GM03348 (cell line): ENCODE results near the gene PDK4.

Source experiments
- DNase-seq: peaks from one replicate; pipeline ENCODE4 v3.0.0; 2012; ENCODE audit warnings: low spot score

The PDK4 gene

GRCh38 chr7:95596198-95597063 is at the start of gene PDK4:
Gene PDK4, minus strand, starts transcription at chr7:95596516. Its CDS starts 223 bp downstream, at chr7:95596293.
- DNase-seq, result peak; percentile 79

- no peak for DNase-seq
Measured at GRCh38 chr7:95642173-95642572, 45.9 kb upstream of the PDK4 start.

GRCh38 chr7:95636140-95636940 is 40.0 kb upstream of the PDK4 start:
- no peak for DNase-seq

- peak; percentile 12 for DNase-seq
Measured at GRCh38 chr7:95632609-95633008, 36.3 kb upstream of the PDK4 start.

GRCh38 chr7:95631527-95631926 is 35.2 kb upstream of the PDK4 start:
- no peak for DNase-seq

GRCh38 chr7:95630702-95631458 is 34.6 kb upstream of the PDK4 start:
- no peak for DNase-seq

DNA sequence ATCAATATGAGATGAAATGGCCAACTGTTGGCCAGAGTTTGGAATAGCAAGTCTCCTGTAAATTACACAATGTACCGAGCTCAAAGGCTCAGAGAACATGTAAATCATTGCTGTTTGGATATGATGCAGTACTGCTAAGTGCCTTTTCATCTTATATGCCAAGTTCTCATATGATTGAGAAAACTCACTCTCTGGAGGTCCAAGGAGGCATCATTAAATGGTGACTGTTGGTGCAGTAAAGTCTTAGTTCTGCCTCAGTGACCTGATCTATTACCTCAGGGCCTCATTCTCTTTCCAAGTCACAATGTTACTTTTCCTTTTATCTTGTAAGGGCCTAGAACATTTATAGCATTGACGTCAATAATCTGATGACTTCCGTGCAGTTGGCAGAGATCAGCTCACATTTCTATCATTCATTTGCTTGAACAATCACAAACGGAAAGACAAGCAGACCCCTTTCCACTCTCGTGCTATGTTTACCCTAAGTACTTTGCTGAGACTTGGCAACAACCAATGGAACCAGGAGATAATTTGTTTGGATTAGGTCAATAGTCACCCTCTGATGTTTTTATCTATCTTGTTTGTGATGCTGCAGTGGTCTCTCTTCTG is 32.6 kb upstream of the PDK4 start:
- no peak for DNase-seq

DNA sequence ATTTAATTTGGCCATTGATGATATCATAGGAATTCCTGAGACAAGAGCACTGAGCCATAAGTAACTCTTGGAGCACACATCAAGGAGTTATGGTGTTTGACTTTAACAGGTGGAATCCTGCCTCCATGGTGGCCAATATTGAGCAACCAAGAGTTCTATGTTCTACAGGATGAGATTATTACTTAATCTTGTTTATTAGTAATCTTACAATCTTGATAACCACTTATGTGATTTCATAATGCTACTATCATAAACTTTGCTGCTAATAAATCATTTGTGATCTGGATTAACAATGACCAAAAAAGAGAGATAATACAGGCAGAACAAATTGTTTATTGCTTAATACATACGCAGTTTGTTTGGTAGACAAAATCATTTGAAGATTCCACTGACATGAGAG is 27.5 kb upstream of the PDK4 start:
- DNase-seq, result no peak

GRCh38 chr7:95622859-95623258 is 26.5 kb upstream of the PDK4 start:
- no peak for DNase-seq

- no peak for DNase-seq
Measured at GRCh38 chr7:95622001-95622549, 25.8 kb upstream of the PDK4 start.

DNA sequence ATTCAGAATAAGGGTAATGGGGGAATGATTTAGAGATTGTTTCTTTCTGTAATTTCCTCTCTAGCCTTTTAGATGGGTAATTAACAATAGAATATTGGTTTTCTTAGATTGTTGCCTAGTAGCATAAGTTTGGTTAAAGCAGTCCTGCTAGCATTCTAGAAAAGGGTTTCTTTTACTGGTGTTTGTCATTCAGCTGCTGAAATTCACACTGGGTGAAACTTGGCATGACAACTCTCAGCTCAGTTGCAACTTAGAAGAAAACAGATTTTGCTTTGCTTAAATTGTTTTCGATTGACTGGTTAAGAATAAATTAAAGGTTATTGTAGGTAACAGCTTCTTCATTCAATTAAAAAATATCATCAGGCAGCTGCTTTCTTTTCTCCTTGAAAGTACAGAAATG is 25.1 kb upstream of the PDK4 start:
- no peak for DNase-seq

GRCh38 chr7:95620631-95621030 is 24.3 kb upstream of the PDK4 start:
- no peak for DNase-seq

GRCh38 chr7:95619921-95620320 is 23.6 kb upstream of the PDK4 start:
- DNase-seq, result no peak

DNA sequence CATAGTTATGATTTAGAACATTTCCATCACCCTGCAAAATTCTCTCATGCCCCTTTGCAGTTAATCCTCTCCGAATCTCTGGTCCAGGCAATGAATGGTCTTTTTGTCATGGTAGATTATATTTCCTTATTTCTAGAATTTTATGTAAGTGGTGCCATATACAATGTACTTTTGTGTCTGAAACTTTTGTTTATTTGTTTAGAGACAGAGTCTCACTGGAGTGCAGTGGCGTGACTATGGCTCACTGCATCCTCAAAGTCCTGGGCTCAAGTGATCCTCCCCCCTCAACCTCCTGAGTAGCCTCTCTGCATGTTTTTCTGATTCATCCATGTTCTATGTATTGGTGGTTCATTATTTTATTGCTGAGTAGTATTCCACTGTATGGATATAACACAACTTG is 23.2 kb upstream of the PDK4 start:
- DNase-seq, result no peak

DNA sequence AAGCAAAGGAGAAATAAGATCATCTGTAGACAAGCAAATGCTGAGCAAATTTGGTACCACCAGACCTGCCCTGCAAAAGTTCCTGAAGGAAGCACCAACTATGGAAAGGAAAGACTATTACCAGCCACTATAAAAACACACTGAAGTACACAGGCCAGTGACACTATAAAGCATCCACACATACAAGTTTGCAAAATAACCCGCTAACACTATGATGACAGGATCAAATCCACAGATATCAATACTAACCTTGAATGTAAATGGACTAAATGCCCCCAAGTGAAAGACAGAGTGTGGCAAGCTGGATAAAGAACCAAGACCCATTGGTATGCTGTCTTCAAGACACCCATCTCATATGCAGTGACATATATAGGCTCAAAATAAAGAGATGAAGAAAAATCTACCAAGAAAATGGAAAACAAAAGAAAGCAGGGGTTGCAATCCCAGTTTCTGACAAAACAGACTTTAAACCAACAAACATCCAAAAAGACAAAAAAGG is 18.2 kb upstream of the PDK4 start:
- DNase-seq, result no peak

GRCh38 chr7:95611224-95611623 is 14.9 kb upstream of the PDK4 start:
- DNase-seq, result no peak

DNA sequence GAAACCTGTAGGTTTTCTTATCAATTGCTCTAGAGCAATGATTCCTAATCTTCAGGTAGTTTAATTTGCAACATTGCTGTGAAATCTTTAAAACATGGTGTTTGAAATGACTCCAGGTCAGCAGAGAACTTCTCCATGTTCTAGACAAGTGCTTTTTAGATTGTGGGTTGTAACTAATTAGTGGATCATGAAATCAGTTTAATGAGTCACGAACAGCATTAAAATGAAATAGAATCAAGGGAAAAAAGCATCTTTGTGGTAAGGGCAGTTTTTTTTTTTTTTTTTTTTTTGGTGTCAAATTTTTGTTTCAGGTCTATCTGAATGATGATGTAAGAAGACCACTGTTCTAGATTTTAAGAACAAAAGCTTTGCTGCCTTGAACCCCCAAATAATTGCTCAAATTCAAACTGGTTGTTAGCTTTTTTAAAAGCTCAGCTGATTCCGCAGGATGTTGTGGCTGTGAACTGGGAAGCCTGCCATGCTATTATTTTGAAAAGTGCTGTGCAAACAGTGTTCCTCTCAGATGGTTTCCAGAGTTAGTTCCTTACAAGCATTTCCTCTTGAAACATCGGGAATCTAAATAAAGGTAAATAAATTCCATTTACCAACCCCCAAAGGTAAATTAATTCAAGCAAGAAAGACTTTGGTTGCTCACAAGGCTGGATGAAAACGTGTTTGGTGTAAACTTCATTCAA is 13.1 kb upstream of the PDK4 start:
- DNase-seq, result peak; percentile 39

DNA sequence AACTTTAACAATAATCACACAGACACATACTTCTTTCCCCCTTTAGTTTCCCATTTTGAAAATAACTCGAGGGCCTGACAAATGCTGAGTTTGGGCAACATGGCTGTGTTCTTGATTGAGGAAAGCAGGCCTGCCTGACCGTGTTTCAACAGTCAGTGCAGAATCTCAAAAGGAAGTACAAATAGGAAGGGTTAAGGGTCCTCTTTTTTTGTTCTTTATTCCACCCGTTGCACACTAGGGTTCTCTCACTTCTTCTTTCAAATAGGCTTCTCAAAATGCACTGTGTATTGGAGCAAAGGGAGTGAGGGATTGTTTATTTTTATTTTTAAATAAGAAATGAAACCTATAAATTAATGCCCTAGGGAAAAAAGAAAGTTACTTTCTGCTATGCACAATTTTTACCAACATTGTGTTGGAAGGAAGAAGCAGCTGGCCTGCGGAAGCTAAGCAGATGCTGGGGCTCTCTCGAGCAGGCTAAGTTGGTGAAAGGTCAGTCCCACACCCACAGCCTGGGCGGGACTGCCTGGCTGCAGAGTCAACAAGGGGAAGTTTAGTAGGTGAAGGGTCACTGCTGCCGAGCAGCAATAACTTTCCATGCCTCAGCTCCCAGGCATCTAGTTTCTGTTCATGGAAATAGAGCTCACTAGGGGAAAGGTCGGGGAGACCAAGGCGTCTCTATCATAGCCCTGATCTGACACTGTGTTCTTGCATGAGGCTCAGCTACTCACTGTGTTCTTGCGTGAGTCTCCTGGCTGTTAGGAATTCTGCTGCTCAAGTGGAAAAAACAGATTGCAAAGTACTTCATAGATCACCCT is 12.2 kb upstream of the PDK4 start:
- DNase-seq, result peak; percentile 88

DNA sequence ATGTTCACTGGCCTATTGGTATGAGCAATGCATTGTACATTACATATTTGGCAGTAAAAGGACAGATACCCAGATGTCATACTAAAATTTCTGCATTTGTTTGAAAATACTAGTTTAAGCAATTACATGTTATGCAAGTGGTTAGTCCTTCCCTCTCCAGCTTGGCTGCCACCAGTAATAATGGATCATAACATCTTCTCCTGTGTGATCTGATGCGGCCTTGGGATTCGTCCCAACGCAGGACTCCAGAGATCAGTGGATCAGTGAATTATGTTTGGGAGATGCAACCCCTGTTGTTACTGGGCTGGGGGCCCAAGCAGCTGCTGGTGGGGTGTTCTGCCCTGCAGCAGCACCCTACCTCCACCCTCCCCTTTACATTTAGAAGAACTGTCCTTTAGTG is 11.2 kb upstream of the PDK4 start:
- DNase-seq, result no peak

DNA sequence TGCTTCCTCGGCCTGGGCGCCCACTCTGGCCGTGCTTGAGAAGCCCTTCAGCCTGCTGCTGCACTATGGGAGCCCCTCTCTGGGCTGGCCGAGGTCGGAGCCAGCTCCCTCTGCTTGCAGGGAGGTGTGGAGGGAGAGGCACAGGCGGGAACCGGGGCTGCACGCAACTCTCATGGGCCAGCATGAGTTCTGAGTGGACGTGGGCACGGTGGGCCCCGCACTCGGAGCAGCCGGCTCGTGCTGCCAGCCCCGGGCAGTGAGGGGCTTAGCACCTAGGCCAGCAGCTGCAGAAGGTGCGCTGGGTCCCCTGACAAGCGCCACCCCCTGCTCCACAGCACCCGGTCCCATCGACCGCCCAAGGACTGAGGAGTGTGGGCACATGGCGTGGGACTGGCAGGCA is 9.0 kb upstream of the PDK4 start:
- no peak for DNase-seq
